WTC11 (cell line): ENCODE data around the gene PSMD14. TPM values are rescaled to one million over a fixed set of nuclear protein-coding genes. Genes with fewer than 3 reads are reported as not detected.
A peak's percentile ranks its signal among the peaks of the same experiment; 100 is the strongest.

Experiments
- ATAC-seq: fragments of 200-7000 bp; cut with Tn5 transposase; 2 replicates; pipeline ENCODE4 v1.10.0; 2021; ENCODE audit warnings: mild to moderate bottlenecking, moderate library complexity
- CTCF ChIA-PET: fragments of 300-600 bp; sonication (Branson Sonifier 250); formaldehyde crosslinking; loops from one replicate; lab custom pipeline; 2021; ENCODE audit warnings: antibody characterized with exemption; lab: Charles Lee
- POLR2A ChIA-PET: fragments of 350-600 bp; sonication (Branson Sonifier 250); formaldehyde crosslinking; loops from one replicate; lab custom pipeline; 2021; ENCODE audit warnings: antibody characterized with exemption; lab: Charles Lee
- DNase-seq: peaks from one replicate; pipeline ENCODE4 v3.0.0; 2021; ENCODE audit warnings: low spot score
- H3K27ac Mint-ChIP-seq: 2 replicates; pipeline ENCODE4 v1.8.0; 2021; ENCODE audit warnings: mixed read lengths
- H3K27me3 Mint-ChIP-seq: 2 replicates; pipeline ENCODE4 v1.8.0; 2021; ENCODE audit warnings: low read depth, mild to moderate bottlenecking, moderate library complexity, mixed read lengths
- H3K36me3 Mint-ChIP-seq: 2 replicates; pipeline ENCODE4 v1.8.0; 2021; ENCODE audit warnings: mixed read lengths
- H3K4me1 Mint-ChIP-seq: 2 replicates; pipeline ENCODE4 v1.8.0; 2022; ENCODE audit warnings: mixed read lengths
- H3K4me3 Mint-ChIP-seq: 2 replicates; pipeline ENCODE4 v1.8.0; 2021; ENCODE audit warnings: mild to moderate bottlenecking, moderate library complexity, mixed read lengths
- H3K9me3 Mint-ChIP-seq: 2 replicates; pipeline ENCODE4 v1.8.0; 2021; ENCODE audit warnings: mixed read lengths
- CREB1 ChIP-seq: sonication (generic); formaldehyde crosslinking; IDR thresholded peaks from 2 replicates; pipeline ENCODE4 v1.8.0; 2023; ENCODE audit warnings: mild to moderate bottlenecking, missing genetic modification reagents
- CTCF ChIP-seq: fragments of 200-600 bp; IDR thresholded peaks from 2 replicates; pipeline ENCODE4 v1.8.0; 2022; ENCODE audit warnings: antibody characterized with exemption
- ELF4 ChIP-seq: sonication (generic); formaldehyde crosslinking; IDR thresholded peaks from 2 replicates; pipeline ENCODE4 v1.8.1; 2022; ENCODE audit warnings: low read depth, mild to moderate bottlenecking, moderate library complexity, missing genetic modification reagents
- EMX1 ChIP-seq: fragments of 250-450 bp; sonication (Bioruptor Pico); IDR thresholded peaks from 2 replicates; pipeline ENCODE4 v1.8.0; 2021; ENCODE audit warnings: mild to moderate bottlenecking
- ESRRA ChIP-seq: sonication (generic); formaldehyde crosslinking; IDR thresholded peaks from 2 replicates; pipeline ENCODE4 v1.8.1; 2022; ENCODE audit warnings: mild to moderate bottlenecking, missing genetic modification reagents, borderline replicate concordance
- FOXK1 ChIP-seq: sonication (generic); formaldehyde crosslinking; IDR thresholded peaks from 2 replicates; pipeline ENCODE4 v1.8.0; 2022; ENCODE audit warnings: mild to moderate bottlenecking, moderate library complexity, missing genetic modification reagents
- GRHL2 ChIP-seq: fragments of 250-450 bp; sonication (Bioruptor Pico); IDR thresholded peaks from 2 replicates; pipeline ENCODE4 v1.8.0; 2022; ENCODE audit warnings: mild to moderate bottlenecking, moderate library complexity; ENCODE audit not compliant: insufficient replicate concordance, severe bottlenecking
- MAX ChIP-seq: sonication (generic); formaldehyde crosslinking; IDR thresholded peaks from 2 replicates; pipeline ENCODE4 v1.8.0; 2022; ENCODE audit warnings: mild to moderate bottlenecking, missing genetic modification reagents
- MLX ChIP-seq: sonication (generic); formaldehyde crosslinking; IDR thresholded peaks from 2 replicates; pipeline ENCODE4 v1.8.1; 2023; ENCODE audit warnings: mild to moderate bottlenecking, missing genetic modification reagents, moderate library complexity
- MYBL2 ChIP-seq: sonication (generic); formaldehyde crosslinking; IDR thresholded peaks from 2 replicates; pipeline ENCODE4 v1.8.1; 2023; ENCODE audit warnings: mild to moderate bottlenecking, moderate library complexity, missing genetic modification reagents
- NR2C2 ChIP-seq: sonication (generic); formaldehyde crosslinking; IDR thresholded peaks from 2 replicates; pipeline ENCODE4 v1.8.0; 2022; ENCODE audit warnings: mild to moderate bottlenecking, missing genetic modification reagents
- PRDM15 ChIP-seq: sonication (generic); formaldehyde crosslinking; IDR thresholded peaks from 2 replicates; pipeline ENCODE4 v1.8.0; 2022; ENCODE audit warnings: missing genetic modification reagents
- RORB ChIP-seq: fragments of 250-450 bp; sonication (Bioruptor Pico); IDR thresholded peaks from 2 replicates; pipeline ENCODE4 v1.9.0; 2021; ENCODE audit warnings: mild to moderate bottlenecking
- SMAD4 ChIP-seq: sonication (generic); formaldehyde crosslinking; IDR thresholded peaks from 2 replicates; pipeline ENCODE4 v1.8.0; 2022; ENCODE audit warnings: mild to moderate bottlenecking, missing genetic modification reagents
- TP53 ChIP-seq: sonication (generic); formaldehyde crosslinking; IDR thresholded peaks from 2 replicates; pipeline ENCODE4 v1.8.1; 2023; ENCODE audit warnings: mild to moderate bottlenecking, missing genetic modification reagents
- ZBTB43 ChIP-seq: sonication (generic); formaldehyde crosslinking; IDR thresholded peaks from 2 replicates; pipeline ENCODE4 v1.8.1; 2023; ENCODE audit warnings: mild to moderate bottlenecking, missing genetic modification reagents
- ZNF121 ChIP-seq: sonication (generic); formaldehyde crosslinking; IDR thresholded peaks from 2 replicates; pipeline ENCODE4 v1.8.0; 2023; ENCODE audit warnings: missing genetic modification reagents
- ZNF138 ChIP-seq: sonication (generic); formaldehyde crosslinking; conservative IDR thresholded peaks from 2 replicates; pipeline ENCODE4 v1.8.1; 2022; ENCODE audit warnings: mild to moderate bottlenecking, moderate library complexity, missing genetic modification reagents
- ZNF219 ChIP-seq: sonication (generic); formaldehyde crosslinking; IDR thresholded peaks from 2 replicates; pipeline ENCODE4 v1.8.0; 2023; ENCODE audit warnings: missing genetic modification reagents, mild to moderate bottlenecking, borderline replicate concordance
- ZNF317 ChIP-seq: sonication (generic); formaldehyde crosslinking; IDR thresholded peaks from 2 replicates; pipeline ENCODE4 v1.8.1; 2023; ENCODE audit warnings: low read depth, mild to moderate bottlenecking, moderate library complexity, missing genetic modification reagents, borderline replicate concordance
- total RNA-seq: library from RNA; stranded (reverse); gene quantifications from 3 replicates; pipeline ENCODE4 v1.2.3, GENCODE V29; 2021

The PSMD14 gene
- total RNA-seq, 1 experiment from 2014 or later: 80.5 TPM

- DNase-seq (peak; percentile 31), ATAC-seq (0 out of 2 replicates have a peak, but pooled peaks have one; percentile 1)
- ChIA-PET CTCF (interaction anchor here (0.9 to 1.3 kb wide), 4 partner anchors 108 to 351 kb away, joined by 3 to 5 read pairs (median 3); no protein-coding TSS in a partner anchor), POLR2A (interaction anchor here (1.2 kb wide), 1 partner anchor 107 kb away, joined by 5 read pairs; the partner anchor contains the start of gene PSMD14)
- H3K4me3 Mint-ChIP-seq: peak overlapping the region; percentile 77
- H3K36me3 Mint-ChIP-seq: peaks cover 7% of the 10 kb centered on the region
- H3K27ac Mint-ChIP-seq: no peak overlapping the region
- no peak for TF ChIP-seq PRDM15 (CRISPR knock-in tag)
- no peak for TF ChIP-seq MLX (CRISPR knock-in tag)
- no peak for TF ChIP-seq ELF4
- no peak for TF ChIP-seq ZNF317 (CRISPR knock-in tag)
- no peak for TF ChIP-seq RORB (CRISPR knock-in tag)
- TF ChIP-seq CREB1 (CRISPR knock-in tag): no peak
- no peak for TF ChIP-seq GRHL2
- no peak for TF ChIP-seq FOXK1 (CRISPR knock-in tag)
- H3K27me3 Mint-ChIP-seq: peaks cover 89% of the 10 kb centered on the region
- peaks cover 68% of the 10 kb centered on the region for H3K4me1 Mint-ChIP-seq
- no peaks in the 10 kb centered on the region for H3K9me3 Mint-ChIP-seq
Measured at GRCh38 chr2:161415034-161415986, 107.1 kb downstream of the PSMD14 start.

- DNase-seq: no peak
- Mint-ChIP-seq H3K9me3 (no peaks in the 10 kb centered on the region), H3K4me1 (peaks cover 71% of the 10 kb centered on the region), H3K27ac (no peak within 1 kb of the TSS), H3K36me3 (peaks cover 7% of the 10 kb centered on the region), H3K27me3 (peaks cover 97% of the 10 kb centered on the region)
- CTCF ChIA-PET: interaction anchor here (1.0 to 1.2 kb wide), 2 partner anchors 109 to 160 kb away, joined by 3 to 4 read pairs; no protein-coding TSS in a partner anchor
- TF ChIP-seq ELF4: no peak
- TF ChIP-seq ZNF138 (CRISPR knock-in tag): no peak
- TF ChIP-seq MAX: no peak
- no peak for TF ChIP-seq EMX1 (CRISPR knock-in tag)
- TF ChIP-seq ZNF219: no peak
- no peak for TF ChIP-seq MYBL2 (CRISPR knock-in tag)
- no peak for TF ChIP-seq CTCF
- no peak for TF ChIP-seq ZNF121 (CRISPR knock-in tag)
- TF ChIP-seq TP53 (CRISPR knock-in tag): no peak
- no peak for TF ChIP-seq SMAD4 (CRISPR knock-in tag)
- TF ChIP-seq ZBTB43 (CRISPR knock-in tag): no peak
- no peak for TF ChIP-seq ESRRA (CRISPR knock-in tag)
- TF ChIP-seq NR2C2 (CRISPR knock-in tag): no peak
- TF ChIP-seq, all 79 proteins: peak for 0
- peak within 1 kb of the TSS; percentile 77 for H3K4me3 Mint-ChIP-seq
- POLR2A ChIA-PET: interaction anchor here (0.7 kb wide), 1 partner anchor 108 kb away, joined by 3 read pairs; the partner anchor contains the start of gene PSMD14
- no peak for ATAC-seq
Measured at GRCh38 chr2:161415987-161416707, 107.9 kb downstream of the PSMD14 start, which contains the start of gene TBR1. Gene TBR1, plus strand, starts transcription at chr2:161416297. Its CDS starts 114 bp downstream, at chr2:161416411.
